Endothelial cell of umbilical vein (primary cell): Measurements from ENCODE around the gene PLAC1. TPM values are rescaled to one million over a fixed set of nuclear protein-coding genes. Genes with fewer than 3 reads are reported as not detected.

Experiments
- BruUV-seq: library from RNA; stranded (reverse); fragments of 400-500 nt; replicated peaks from 2 replicates; lab custom pipeline; 2021; lab: Mats Ljungman, UMichigan
- CTCF ChIA-PET: fragments of 300-600, 350-600 bp; sonication (Branson Sonifier 250); formaldehyde crosslinking; loops from one replicate; lab custom pipeline; 2021; ENCODE audit warnings: antibody characterized with exemption, inconsistent platforms; lab: Charles Lee
- POLR2A ChIA-PET: fragments of 300-600, 350-600 bp; sonication (Branson Sonifier 250); formaldehyde crosslinking; loops from one replicate; lab custom pipeline; 2021; ENCODE audit warnings: antibody characterized with exemption, inconsistent platforms; lab: Charles Lee
- DNase-seq: peaks from one replicate; pipeline ENCODE4 v3.0.0-alpha.2; 2011; ENCODE audit warnings: low read depth, low spot score
- FAIRE-seq: peaks from 2 replicates; lab custom pipeline; 2011; peaks lifted over from hg19 to GRCh38; lab: Jason Lieb, UNC
- H2AFZ ChIP-seq: 2 replicates; pipeline ENCODE4 v1.6.0; 2012; ENCODE audit warnings: low read depth, low read length, control low read depth, inconsistent platforms
- H3K27ac ChIP-seq: 2 replicates; pipeline ENCODE4 v1.5.1; 2011; ENCODE audit warnings: low read depth, mild to moderate bottlenecking, control low read depth, low read length, moderate library complexity; ENCODE audit not compliant: insufficient read depth
- H3K27me3 ChIP-seq, 2 experiments: 2 replicates each; pipeline versions ENCODE4 v1.6.0 to v1.6.1; 2011; ENCODE audit warnings: low read length in 2 of 2, mixed read lengths in 1 of 2; ENCODE audit not compliant: control insufficient read depth in 2 of 2, insufficient read depth in 2 of 2
- H3K36me3 ChIP-seq, 2 experiments: 2 replicates in 1 of 2; 3 replicates in 1 of 2; pipeline ENCODE4 v1.5.1; 2011; ENCODE audit warnings: low read length in 2 of 2, mild to moderate bottlenecking in 1 of 2, moderate library complexity in 1 of 2; ENCODE audit not compliant: control insufficient read depth in 2 of 2, insufficient read depth in 2 of 2; ENCODE audit errors: extremely low read depth in 1 of 2
- H3K4me1 ChIP-seq: 3 replicates; pipeline ENCODE4 v1.5.1; 2011; ENCODE audit warnings: mild to moderate bottlenecking, low read length; ENCODE audit not compliant: control insufficient read depth, insufficient read depth; ENCODE audit errors: extremely low read depth
- H3K4me2 ChIP-seq: 2 replicates; pipeline ENCODE4 v1.6.1; 2011; ENCODE audit warnings: low read length, control low read depth, mixed read lengths; ENCODE audit not compliant: insufficient read depth
- H3K4me3 ChIP-seq, 3 experiments: fragments of 200-600 bp in 1 of 3; sonication (generic), shearing (Covaris generic) in 1 of 3; replicated peaks in 1 of 3; 2 replicates each; pipeline ENCODE4 v1.5.1; 2011 to 2016; ENCODE audit warnings: control low read depth in 3 of 3, low read length in 3 of 3, mild to moderate bottlenecking in 2 of 3, inconsistent platforms in 1 of 3, low read depth in 1 of 3, moderate library complexity in 1 of 3; ENCODE audit not compliant: insufficient read depth in 1 of 3
- H3K79me2 ChIP-seq: 2 replicates; pipeline ENCODE4 v1.6.0; 2012; ENCODE audit warnings: low read length, inconsistent platforms; ENCODE audit not compliant: control insufficient read depth, insufficient read depth
- H3K9ac ChIP-seq: replicated peaks from 2 replicates; pipeline ENCODE3; 2011; ENCODE audit warnings: low read length, control low read depth; ENCODE audit not compliant: insufficient read depth; ENCODE audit errors: extremely low read depth
- H3K9me1 ChIP-seq: replicated peaks from 3 replicates; pipeline ENCODE4 v1.6.0; 2011; ENCODE audit warnings: mild to moderate bottlenecking, low read length; ENCODE audit not compliant: control insufficient read depth, insufficient read depth; ENCODE audit errors: extremely low read depth
- H3K9me3 ChIP-seq: replicated peaks from 2 replicates; pipeline ENCODE4 v1.5.1; 2012; ENCODE audit warnings: low read length, inconsistent platforms; ENCODE audit not compliant: control insufficient read depth, insufficient read depth
- H4K20me1 ChIP-seq: replicated peaks from 2 replicates; pipeline ENCODE3; 2011; ENCODE audit warnings: mild to moderate bottlenecking, low read length; ENCODE audit not compliant: control insufficient read depth, insufficient read depth; ENCODE audit errors: extremely low read depth
- EZH2 ChIP-seq: IDR thresholded peaks from 2 replicates; pipeline ENCODE4 v1.6.1; 2012; ENCODE audit warnings: borderline replicate concordance, low read depth, mild to moderate bottlenecking, moderate library complexity, low read length, inconsistent platforms; ENCODE audit not compliant: severe bottlenecking
- FOS ChIP-seq: IDR thresholded peaks from 2 replicates; pipeline ENCODE4 v1.6.1; 2011; ENCODE audit warnings: mild to moderate bottlenecking, low read length, moderate library complexity, borderline replicate concordance; ENCODE audit not compliant: insufficient read depth
- GATA2 ChIP-seq: IDR thresholded peaks from 2 replicates; pipeline ENCODE4 v1.7.0; 2011; ENCODE audit warnings: low read depth, mild to moderate bottlenecking, moderate library complexity, mixed read lengths, low read length; ENCODE audit not compliant: insufficient read length, insufficient read depth
- JUN ChIP-seq: IDR thresholded peaks from 2 replicates; pipeline ENCODE4 v1.6.1; 2011; ENCODE audit warnings: borderline replicate concordance, low read depth; ENCODE audit not compliant: insufficient read length, insufficient read depth
- MAX ChIP-seq: IDR thresholded peaks from 2 replicates; pipeline ENCODE4 v1.6.1; 2011; ENCODE audit not compliant: insufficient read depth, insufficient read length
- MYC ChIP-seq: IDR thresholded peaks from one replicate; pipeline ENCODE4 v1.6.1; 2011; ENCODE audit warnings: mild to moderate bottlenecking, low read depth, low read length
- POLR2A ChIP-seq: IDR thresholded peaks from 2 replicates; pipeline ENCODE4 v1.6.1; 2012; ENCODE audit warnings: low read depth, mild to moderate bottlenecking, control low read depth, low read length
- POLR2AphosphoS5 ChIP-seq: IDR thresholded peaks from 2 replicates; pipeline ENCODE4 v1.6.1; 2012; ENCODE audit warnings: low read depth, mild to moderate bottlenecking, control low read depth, low read length, moderate library complexity; ENCODE audit not compliant: insufficient read depth
- dilution Hi-C: fragments of 300-500 bp; cut with MboI; formaldehyde crosslinking; loops from one replicate; pipeline ENCODE4 v1.15.0; 2019; ENCODE audit warnings: low sequenced_read_pairs; ENCODE audit not compliant: extremely low pct_ligation_motif_present
- intact Hi-C: fragments of 100-400 bp; cut with micrococcal nuclease; formaldehyde crosslinking; loops from one replicate; pipeline ENCODE4 v1.10.0; 2022
- polyA plus RNA-seq, 4 experiments: library from polyadenylated mRNA; depleted of rRNA in 3 of 4; stranded (reverse) in 3 of 4; unstranded in 1 of 4; fragments of >200 nt; gene quantifications; 2 replicates each; pipeline versions ENCODE4 v1.2.1 to v1.2.3, GENCODE V29; 2011 to 2012; ENCODE audit warnings: missing spikeins in 1 of 4
- total RNA-seq: library from RNA; stranded (reverse); gene quantifications from 2 replicates; pipeline ENCODE4 v1.2.3, GENCODE V29; 2021
- TF ChIP-seq, protein P1 (sequence below), 2 donors: IDR thresholded peaks; 1 replicate in 1 of 2; 2 replicates in 1 of 2; pipeline ENCODE4 v1.5.1; 2011; ENCODE audit warnings: low read length in 2 of 2, mild to moderate bottlenecking in 2 of 2, moderate library complexity in 2 of 2, control low read depth in 1 of 2, inconsistent platforms in 1 of 2, low read depth in 1 of 2; ENCODE audit not compliant: insufficient read depth in 1 of 2; ENCODE audit errors: extremely low read depth in 1 of 2

The PLAC1 gene
- total and polyA plus RNA-seq, 2 donors (not counting 3 experiments of a cell fraction or from before 2014, with no cell fraction given) = 0.58 to 2.4 TPM

DNA sequence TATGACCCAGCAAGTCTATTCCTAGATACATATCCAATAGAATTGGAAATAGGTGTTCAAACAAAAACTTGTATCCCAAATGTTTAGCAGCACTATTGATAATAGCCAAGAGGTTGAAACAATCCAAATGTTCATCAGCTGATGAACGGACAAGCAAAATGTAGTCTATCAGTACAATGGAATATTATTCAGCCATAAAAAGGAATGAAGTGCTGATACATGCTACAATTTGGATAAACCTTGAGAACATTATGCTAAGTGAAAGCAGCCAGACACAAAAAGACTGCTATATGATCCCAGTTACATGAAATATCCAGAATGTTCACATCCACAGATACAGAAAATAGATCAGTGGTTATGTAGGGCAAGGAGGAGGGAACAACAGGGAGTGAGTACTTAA lies 50.1 kb downstream of the PLAC1 start:
- POLR2A ChIA-PET = no interaction called here
- BruUV-seq = no TSS peak
- Histone ChIP-seq H3K79me2 (no peaks in the 10 kb centered on the region), H3K36me3 (no peaks in the 10 kb centered on the region), H3K27ac (no peak overlapping the region), H3K9me3 (no peaks in the 10 kb centered on the region), H3K9me1 (no peaks in the 10 kb centered on the region), H3K4me1 (peaks cover 8% of the 10 kb centered on the region), H2AFZ (no peak overlapping the region), H3K9ac (no peak overlapping the region), H3K4me2 (no peak overlapping the region), H3K4me3 (no peak overlapping the region), H4K20me1 (no peaks in the 10 kb centered on the region), H3K27me3 (no peaks in the 10 kb centered on the region)
- TF ChIP-seq EZH2 (no peak), POLR2AphosphoS5 (no peak), MAX (no peak)
- intact Hi-C loops = no loop called here
- CTCF ChIA-PET = no interaction called here
- dilution Hi-C loops = no loop called here
- FAIRE-seq (no peak), DNase-seq (no peak)

GRCh38 chrX:134607523-134607922 lies 50.7 kb downstream of the PLAC1 start:
- H3K9me3 ChIP-seq = no peaks in the 10 kb centered on the region
- no peaks in the 10 kb centered on the region for H3K9me1 ChIP-seq
- intact Hi-C loops (no loop called here), dilution Hi-C loops (no loop called here)
- FAIRE-seq = no peak
- ChIA-PET CTCF (no interaction called here), POLR2A (interaction anchor here (0.6 kb wide), 1 partner anchor 111 kb away, joined by 3 read pairs; no protein-coding TSS in a partner anchor)
- no peak overlapping the region for H3K27ac ChIP-seq
- H2AFZ ChIP-seq = no peak overlapping the region
- H3K4me2 ChIP-seq = no peak overlapping the region
- H3K27me3 ChIP-seq = no peaks in the 10 kb centered on the region
- peaks cover 8% of the 10 kb centered on the region for H3K4me1 ChIP-seq
- BruUV-seq = no TSS peak
- H4K20me1 ChIP-seq = no peaks in the 10 kb centered on the region
- H3K9ac ChIP-seq = no peak overlapping the region
- H3K36me3 ChIP-seq = no peaks in the 10 kb centered on the region
- no peak for DNase-seq
- H3K79me2 ChIP-seq = no peaks in the 10 kb centered on the region
- no peak for TF ChIP-seq EZH2
- TF ChIP-seq GATA2 = no peak
- TF ChIP-seq POLR2A = no peak
- TF ChIP-seq POLR2AphosphoS5 = no peak
- no peak for TF ChIP-seq MYC
- no peak for TF ChIP-seq JUN
- no peak for TF ChIP-seq FOS
- no peak for TF ChIP-seq MAX
- TF ChIP-seq, protein P1, sequence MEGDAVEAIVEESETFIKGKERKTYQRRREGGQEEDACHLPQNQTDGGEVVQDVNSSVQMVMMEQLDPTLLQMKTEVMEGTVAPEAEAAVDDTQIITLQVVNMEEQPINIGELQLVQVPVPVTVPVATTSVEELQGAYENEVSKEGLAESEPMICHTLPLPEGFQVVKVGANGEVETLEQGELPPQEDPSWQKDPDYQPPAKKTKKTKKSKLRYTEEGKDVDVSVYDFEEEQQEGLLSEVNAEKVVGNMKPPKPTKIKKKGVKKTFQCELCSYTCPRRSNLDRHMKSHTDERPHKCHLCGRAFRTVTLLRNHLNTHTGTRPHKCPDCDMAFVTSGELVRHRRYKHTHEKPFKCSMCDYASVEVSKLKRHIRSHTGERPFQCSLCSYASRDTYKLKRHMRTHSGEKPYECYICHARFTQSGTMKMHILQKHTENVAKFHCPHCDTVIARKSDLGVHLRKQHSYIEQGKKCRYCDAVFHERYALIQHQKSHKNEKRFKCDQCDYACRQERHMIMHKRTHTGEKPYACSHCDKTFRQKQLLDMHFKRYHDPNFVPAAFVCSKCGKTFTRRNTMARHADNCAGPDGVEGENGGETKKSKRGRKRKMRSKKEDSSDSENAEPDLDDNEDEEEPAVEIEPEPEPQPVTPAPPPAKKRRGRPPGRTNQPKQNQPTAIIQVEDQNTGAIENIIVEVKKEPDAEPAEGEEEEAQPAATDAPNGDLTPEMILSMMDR (IDR thresholded peaks at IDR 0.05; ENCODE audit: extremely low read depth in 1 of 2, insufficient read depth in 1 of 2, low read depth in 1 of 2, low read length in 2 of 2) = no peak
- no peak overlapping the region for H3K4me3 ChIP-seq
